ENCODE results near the gene JOSD2.

- TF ChIP-seq TAF1 (IDR thresholded peaks at IDR 0.05; ENCODE audit: borderline replicate concordance, insufficient read depth, low read length) (no peak), POLR2AphosphoS5 (IDR thresholded peaks at IDR 0.05; ENCODE audit: low read depth, low read length) (no peak), SIN3A (IDR thresholded peaks at IDR 0.05; ENCODE audit: borderline replicate concordance, insufficient read depth, low read length) (no peak), FOXP2 (optimal IDR thresholded peaks at IDR 0.05; ENCODE audit: borderline replicate concordance, extremely low read depth, extremely low read length, insufficient read depth) (no peak)
- TF ChIP-seq, protein P1, sequence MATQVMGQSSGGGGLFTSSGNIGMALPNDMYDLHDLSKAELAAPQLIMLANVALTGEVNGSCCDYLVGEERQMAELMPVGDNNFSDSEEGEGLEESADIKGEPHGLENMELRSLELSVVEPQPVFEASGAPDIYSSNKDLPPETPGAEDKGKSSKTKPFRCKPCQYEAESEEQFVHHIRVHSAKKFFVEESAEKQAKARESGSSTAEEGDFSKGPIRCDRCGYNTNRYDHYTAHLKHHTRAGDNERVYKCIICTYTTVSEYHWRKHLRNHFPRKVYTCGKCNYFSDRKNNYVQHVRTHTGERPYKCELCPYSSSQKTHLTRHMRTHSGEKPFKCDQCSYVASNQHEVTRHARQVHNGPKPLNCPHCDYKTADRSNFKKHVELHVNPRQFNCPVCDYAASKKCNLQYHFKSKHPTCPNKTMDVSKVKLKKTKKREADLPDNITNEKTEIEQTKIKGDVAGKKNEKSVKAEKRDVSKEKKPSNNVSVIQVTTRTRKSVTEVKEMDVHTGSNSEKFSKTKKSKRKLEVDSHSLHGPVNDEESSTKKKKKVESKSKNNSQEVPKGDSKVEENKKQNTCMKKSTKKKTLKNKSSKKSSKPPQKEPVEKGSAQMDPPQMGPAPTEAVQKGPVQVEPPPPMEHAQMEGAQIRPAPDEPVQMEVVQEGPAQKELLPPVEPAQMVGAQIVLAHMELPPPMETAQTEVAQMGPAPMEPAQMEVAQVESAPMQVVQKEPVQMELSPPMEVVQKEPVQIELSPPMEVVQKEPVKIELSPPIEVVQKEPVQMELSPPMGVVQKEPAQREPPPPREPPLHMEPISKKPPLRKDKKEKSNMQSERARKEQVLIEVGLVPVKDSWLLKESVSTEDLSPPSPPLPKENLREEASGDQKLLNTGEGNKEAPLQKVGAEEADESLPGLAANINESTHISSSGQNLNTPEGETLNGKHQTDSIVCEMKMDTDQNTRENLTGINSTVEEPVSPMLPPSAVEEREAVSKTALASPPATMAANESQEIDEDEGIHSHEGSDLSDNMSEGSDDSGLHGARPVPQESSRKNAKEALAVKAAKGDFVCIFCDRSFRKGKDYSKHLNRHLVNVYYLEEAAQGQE (IDR thresholded peaks at IDR 0.05; ENCODE audit: insufficient read depth in 1 of 2, low read depth in 2 of 2, low read length in 2 of 2), result no peak
Observed at GRCh38 chr19:50465000-50465399, 46.0 kb downstream of the JOSD2 start.
